GM21526 (cell line): Measurements from ENCODE around the gene KLHDC8A.
"Not testable (repeated sequence)": the region's sequence is repeated elsewhere in the genome, so short reads cannot be mapped to it uniquely, and the experiment has no call there.

ENCODE experiments used
- ATAC-seq: cut with Tn5 transposase; IDR thresholded peaks from one replicate; pipeline ENCODE4 v1.9.1; 2021; ENCODE audit warnings: moderate library complexity; ENCODE audit not compliant: unreplicated experiment, low FRiP score

Gene KLHDC8A, protein sequence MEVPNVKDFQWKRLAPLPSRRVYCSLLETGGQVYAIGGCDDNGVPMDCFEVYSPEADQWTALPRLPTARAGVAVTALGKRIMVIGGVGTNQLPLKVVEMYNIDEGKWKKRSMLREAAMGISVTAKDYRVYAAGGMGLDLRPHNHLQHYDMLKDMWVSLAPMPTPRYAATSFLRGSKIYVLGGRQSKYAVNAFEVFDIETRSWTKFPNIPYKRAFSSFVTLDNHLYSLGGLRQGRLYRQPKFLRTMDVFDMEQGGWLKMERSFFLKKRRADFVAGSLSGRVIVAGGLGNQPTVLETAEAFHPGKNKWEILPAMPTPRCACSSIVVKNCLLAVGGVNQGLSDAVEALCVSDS

DNA sequence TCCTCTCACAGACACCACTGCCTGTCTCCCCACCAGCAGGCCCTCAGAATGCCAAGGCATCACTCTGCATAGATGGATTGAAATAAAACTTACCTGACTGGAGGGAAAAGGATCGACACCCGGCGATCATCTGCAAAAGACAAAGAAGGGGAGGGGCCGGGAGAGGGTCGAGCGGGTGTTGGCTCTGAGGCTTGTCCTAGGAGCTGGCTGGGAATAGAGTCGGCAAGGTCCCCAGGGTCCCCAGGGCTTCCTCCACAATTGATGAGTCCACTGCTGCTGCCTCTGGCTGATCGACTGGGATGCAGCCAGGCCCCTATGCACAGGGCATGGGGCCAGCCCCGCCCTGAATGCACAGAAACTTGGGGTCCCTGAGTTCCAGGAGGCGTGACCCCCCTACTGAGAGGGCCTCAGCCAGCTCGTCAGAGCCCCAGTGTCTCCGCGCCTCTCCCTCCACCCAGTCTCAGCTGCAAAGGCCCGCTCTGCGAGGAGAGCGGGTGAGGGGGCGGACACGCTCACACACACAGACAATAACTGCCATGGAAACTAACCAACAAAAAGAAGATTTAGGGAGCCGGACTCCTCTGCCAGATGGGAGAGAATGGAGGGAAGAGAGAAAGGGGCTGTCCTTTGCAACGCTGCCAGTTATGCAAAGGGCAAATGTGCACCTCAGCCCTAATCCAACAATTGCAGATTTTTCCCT, at the start of gene KLHDC8A:
KLHDC8A (minus strand) TSS at position 483 of the 700 bp plus-strand sequence. CDS start 13,318 bp downstream, outside the sequence.
- no peak for ATAC-seq

DNA sequence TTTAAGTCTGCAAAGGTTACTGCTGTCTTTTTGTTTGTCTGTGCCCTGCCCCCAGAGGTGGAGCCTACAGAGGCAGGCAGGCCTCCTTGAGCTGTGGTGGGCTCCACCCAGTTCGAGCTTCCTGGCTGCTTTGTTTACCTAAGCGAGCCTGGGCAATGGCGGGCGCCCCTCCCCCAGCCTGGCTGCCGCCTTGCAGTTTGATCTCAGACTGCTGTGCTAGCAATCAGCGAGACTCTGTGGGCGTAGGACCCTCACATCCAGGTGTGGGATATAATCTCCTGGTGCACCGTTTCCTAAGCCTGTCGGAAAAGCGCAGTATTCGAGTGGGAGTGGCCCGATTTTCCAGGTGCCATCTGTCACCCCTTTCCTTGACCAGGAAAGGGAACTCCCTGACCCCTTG, 49.5 kb upstream of the KLHDC8A start:
- ATAC-seq = not testable (repeated sequence)

DNA sequence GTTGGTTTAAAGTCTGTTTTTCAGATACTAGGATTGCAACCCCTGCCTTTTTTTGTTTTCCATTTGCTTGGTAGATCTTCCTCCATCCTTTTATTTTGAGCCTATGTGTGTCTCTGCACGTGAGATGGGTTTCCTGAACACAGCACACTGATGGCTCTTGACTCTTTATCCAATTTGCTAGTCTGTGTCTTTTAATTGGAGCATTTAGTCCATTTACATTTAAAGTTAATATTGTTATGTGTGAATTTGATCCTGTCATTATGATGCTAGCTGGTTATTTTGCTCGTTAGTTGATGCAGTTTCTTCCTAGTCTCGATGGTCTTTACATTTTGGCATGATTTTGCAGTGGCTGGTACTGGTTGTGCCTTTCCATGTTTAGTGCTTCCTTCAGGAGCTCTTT, 47.8 kb upstream of the KLHDC8A start:
- not testable (repeated sequence) for ATAC-seq

DNA sequence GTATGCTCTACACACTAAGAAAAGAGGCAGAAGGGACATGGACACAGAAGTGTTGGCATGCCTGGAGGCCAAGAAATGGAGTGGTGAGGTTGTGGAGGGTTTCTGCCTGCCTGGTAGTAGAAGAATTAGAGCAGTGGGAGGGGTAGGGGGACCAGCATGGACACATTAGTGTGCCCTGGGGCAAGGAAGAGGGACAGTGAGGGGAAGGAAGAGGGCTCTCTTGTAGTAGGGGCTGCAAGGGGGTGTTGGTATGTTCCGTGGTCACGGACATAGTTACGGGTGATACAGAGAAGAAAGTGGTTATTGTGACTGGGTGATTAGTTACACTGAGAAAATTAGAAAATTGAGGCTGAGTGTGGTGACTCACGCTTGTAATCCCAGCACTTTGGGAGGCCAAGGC, 41.9 kb upstream of the KLHDC8A start:
- ATAC-seq = no peak

DNA sequence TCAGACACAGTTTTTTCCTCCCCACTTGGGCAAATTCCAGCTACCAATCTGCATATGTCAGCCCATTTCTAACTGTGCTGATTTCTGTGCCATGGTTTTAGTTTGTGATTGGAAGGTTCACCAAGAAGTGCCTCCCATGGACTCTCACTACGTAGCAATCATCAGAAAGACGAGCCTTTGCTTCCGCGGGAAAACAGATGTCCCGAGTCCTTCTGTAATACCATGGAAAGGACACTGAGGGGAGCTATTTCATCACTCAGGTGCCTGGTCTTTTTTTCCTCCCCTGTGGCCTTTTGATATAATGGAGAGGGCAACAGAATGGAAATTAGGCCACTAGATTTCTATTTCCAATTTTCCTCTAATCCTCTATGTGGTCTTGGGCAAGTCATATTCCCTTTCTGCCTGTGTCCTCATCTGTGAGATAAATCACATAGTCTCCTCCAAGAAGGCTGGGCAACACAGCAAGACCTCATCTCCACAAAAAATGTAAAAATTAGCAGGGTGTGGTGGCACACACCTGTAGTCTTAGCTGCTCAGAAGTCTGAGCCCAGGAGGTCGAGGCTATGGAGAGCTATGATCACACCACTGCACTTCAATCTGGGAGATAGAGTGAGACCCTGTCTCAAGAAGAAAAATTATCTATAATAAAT, 40.4 kb upstream of the KLHDC8A start:
- ATAC-seq = no peak

DNA sequence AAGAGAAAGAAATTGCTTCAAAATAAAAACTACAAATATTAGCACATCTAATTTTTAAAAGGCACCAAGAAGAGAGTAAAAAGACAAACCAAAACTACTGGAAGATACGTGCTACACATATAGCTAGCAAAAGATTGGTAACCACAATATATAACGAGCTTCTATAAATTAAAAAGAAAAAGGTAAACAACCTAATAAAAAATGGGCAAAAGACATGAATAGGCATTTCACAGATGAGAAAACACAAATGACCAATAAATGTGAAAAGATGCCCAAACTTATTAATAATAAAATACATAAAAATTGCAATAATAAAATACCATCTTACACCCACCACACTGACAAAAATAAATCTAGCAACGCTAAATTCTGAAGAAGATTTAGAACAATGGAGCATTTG, 38.9 kb upstream of the KLHDC8A start:
- no peak for ATAC-seq

DNA sequence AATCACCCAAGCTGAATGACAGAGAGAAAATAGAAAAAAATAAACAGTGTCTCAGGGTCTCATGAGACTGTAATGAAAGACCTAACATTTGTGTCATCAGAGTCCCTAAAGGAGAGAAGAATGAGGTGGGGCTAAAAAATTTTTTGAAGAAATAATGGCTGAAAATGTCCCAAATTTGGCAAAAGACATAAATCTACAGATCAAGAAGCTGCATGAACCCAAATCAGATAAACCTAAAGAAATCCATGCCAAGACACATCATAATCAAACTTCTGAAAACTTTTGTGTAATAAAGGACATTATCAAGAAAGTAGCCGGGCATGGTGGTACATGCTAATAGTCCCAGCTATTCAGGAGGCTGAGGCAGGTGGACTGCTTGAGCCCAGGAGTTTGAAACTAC, 35.9 kb upstream of the KLHDC8A start:
- no peak for ATAC-seq

DNA sequence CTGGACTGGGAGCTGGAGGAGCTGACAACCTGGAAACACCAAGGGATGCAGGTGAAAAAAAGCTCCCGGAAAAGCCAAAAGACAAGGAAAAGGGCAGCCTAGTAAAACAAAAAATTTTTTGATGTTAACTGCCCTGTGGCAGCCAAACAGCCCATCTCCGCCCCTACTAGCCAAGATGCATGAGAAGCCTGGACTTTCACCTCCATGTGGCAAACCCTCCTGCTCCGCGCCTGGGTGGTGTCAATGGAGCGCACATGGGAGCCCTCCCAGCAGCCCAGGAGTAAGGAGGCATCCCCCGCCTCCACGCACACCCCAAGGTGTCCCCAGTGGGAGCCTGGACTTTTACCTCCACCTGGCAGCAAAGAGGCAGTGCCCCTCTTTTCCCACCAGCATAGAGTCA, 34.7 kb upstream of the KLHDC8A start:
- ATAC-seq = no peak

DNA sequence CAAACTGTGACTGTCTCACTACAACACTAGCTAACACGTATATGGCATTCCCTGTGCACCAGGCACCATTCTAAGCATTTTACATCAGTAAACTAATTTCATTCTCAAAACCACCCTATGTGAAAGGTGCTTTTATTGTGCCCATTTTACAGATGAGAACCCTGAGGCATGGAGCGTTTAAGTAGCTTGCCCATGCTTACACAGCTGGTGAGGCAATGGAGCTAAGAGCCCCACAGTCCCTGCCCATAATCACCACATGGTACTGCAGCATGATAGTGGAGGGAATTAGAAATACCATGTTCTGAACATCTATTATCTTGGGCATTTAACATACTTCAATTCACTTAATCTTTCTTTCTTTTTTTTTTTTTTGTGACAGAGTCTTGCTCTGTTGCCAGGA, 31.1 kb upstream of the KLHDC8A start:
- ATAC-seq = no peak

DNA sequence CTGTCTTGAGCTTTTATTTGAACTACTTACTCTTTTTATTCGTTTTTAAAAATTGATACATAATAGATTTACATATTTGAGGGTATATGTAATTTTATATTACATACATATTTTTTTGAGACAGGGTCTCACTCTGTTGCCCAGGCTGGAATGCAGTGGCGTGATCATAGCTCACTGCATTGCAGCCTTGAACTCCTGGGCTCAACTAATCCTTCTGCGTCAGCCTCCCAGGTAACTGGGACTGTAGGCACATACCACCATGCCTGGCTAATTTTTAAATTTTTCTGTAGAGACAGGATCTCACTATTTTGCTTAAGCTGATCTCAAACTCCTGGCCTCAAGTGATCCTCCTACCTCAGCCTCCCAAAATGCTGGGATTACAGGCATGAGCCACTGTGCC, 26.3 kb upstream of the KLHDC8A start:
- not testable (repeated sequence) for ATAC-seq

DNA sequence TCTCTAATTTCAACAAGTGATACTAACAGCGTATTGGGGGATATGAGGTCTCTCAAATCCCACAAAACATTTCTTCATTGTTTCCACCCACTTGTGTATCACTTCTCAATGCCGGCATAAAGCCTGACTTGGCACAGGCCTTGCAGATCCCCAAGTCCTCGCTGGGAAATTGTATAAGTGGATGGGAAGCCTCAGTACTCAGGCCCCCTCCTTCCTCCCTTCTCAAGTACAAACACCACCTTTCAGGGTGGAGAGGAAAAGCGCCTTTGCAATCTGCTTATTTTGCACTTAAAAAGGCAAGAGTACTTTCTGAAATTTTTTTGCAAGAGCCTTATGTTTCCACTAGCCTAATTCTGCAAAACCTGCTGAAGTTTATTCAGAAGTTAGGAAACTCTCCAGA, 25.8 kb upstream of the KLHDC8A start:
- ATAC-seq = no peak

DNA sequence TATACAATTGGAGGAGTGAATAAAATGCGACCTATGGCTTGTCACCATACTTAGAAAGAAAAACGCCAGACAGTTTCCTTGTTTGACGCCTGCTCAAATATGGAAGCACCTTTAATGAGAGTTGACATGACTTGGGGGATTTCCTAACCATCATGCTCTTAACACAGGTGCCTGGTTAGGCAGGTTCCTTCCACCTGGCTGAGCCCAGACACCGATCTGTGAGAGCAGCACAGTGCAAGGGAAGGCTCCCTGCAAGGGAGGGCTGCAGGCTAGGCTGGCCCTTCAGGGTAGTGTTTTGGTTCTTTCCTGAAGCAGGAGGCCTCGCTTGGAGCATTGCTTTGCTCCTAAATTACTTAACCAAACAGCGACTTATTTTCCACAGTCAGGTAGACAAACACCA, 24.6 kb upstream of the KLHDC8A start:
- no peak for ATAC-seq

DNA sequence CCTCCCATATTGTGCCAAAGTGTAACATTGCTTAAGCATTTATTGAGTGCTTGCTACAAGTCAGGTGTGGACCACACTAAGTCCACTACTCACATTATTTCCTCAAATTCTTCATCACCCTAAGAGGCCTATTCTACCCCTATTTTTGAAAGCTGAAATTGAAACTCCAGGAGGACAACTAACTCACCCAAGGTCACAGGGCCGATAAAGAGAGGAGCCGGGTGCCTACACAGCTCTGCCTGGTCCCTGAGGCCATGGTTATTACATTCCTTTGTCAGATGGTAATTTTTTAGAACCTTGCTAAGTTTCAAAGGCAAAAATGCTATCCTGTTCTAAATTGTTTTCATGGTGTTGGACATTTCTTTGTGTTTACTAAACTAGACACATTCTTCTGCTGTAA, 24.2 kb upstream of the KLHDC8A start:
- no peak for ATAC-seq

DNA sequence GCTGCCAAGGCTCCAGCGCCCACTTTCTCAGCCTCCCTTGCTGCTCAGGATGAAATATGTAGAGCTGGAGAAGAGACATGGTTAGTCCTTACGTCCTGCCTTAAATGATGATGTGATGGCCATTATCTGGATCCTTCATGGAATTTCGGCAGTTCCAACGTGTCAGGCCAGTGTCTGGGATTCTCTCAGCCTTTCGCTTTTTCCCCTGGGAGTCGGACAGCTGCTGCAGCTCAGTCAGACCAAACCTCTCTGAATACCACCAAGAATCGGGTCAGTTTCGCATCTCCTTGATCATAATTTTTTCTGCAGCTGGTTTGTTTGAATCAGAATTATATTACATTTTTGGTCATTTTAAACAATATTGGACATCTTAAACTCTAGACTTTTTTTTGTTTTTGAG, 22.3 kb upstream of the KLHDC8A start:
- no peak for ATAC-seq

DNA sequence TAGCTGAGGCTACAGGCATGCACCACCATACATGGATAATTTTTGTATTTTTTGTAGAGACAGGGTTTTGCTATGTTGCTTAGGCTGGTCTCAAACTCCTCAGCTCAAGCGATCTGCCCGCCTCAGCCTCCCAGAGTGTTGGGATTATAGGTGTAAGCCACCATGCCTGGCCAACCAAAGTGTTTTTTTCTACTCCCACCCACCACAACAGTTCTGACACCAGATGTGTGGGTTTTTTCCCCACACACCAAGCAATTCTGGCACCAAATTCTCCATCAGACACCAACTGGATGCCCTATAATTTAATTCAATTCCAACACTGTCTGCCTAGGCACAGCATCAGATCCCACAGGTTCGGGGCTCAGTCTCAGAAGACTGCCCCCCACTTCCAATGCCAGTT, 20.6 kb upstream of the KLHDC8A start:
- ATAC-seq = no peak

DNA sequence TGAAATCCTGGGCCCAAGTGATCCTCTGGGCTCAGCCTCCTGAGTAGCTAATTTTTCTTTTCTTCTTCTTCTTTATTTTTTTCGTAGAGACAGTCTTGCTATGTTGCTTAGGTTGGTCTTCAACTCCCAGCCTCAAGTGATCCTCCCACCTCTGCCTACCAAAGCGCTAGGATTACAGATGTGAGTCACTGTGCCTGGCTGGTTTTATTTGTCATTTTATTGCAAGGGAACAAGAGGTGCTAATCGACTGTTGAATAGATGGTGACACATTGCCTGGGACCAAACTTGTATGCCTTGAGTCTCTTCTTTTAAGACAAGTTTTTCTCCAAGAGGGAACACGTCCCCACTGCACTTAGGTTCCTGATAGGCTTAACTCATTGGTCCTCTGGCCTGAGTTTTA, 20.0 kb upstream of the KLHDC8A start:
- no peak for ATAC-seq

DNA sequence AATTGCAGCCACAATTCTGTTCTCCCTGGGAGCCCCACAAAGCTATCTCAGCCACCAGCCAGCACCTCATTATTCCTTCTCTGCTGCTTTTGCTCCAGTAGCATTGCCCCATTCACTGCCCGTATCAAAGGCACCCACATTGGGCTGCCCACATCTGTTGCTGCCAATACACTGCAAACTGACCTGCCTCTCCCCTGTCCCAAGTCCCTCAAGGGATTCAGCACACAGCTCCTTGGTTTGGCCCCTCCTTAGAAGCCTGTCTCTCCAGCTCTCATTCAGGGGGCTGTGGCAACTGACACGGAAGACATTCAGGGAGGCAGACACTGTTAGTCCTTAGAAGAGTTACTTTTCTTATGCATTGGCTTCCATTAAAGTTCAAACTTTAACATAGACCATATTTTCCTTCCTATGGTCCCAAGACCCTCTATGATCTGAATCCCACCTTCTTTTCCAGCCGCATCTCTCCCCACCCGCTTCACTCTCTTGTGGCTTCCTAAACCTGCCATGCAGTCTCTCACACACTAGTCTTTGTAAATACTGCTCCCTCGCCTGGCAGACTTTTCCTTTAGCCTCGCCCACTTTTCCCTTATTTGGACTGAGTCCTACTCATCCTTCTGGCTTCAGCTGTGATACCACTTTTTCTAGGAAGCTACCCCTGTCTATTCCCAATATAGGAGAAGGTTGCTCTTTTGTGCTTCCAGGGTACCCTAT, 19.3 kb upstream of the KLHDC8A start:
- no peak for ATAC-seq

DNA sequence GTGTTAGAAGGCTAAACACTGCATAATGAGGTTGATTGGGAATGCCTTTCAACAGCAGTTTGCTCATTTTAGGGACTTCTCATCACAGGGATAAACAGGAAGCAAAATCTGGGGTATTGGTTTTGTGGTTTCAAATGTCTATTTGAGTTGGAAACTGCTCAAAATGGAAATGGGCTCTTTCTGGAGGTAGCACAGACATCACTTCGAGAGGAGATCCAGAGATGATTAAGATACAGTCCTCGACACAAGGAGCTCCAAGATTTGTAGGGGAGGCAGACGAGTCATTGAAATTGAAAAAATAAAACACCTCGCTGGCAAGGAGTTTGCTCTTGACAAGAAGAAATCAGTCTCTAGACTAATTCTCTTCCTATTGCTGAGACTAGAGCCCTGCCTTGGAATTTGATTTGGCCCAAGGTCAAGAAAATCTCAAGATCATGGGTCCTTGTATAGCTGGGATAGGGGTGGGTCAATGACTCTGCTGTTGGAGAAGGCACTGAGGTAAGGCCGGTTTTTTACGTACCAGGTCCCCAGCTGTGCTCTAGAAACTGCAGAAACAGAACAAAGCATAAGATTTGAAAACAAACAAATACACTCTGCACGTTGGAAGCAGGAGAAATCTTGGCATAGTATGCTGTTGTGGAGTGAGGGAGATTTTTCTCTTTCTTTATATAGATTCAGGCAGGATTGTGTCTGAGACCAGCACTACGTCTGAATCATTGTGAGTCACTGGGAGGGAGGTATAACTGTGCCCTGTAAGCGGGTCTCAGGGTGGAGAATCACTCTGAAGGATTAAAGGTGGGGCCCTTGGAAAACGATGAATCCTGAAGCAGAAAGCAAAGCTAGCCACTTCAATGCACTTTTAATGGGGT, 17.7 kb upstream of the KLHDC8A start:
- ATAC-seq = no peak

DNA sequence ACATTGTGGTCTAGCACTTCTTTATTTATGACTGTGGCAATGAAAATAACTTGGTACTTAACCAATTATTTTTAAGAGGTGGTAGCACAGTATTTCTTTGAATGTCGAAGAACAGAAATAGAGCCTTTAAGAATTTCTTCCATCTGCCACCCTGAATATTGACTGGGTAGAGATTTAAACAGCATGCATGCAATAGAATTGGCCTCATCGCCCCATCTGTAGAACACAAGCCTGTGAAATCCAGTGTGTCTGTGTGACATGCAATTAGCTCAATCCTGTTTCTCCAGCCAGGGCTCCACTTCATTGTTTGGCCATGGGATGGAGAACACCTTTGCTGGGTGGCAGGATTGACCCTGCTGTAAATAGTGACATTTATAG, 17.1 kb upstream of the KLHDC8A start:
- no peak for ATAC-seq
